Measurements from ENCODE around the gene PCDH9.

The PCDH9 gene

DNA sequence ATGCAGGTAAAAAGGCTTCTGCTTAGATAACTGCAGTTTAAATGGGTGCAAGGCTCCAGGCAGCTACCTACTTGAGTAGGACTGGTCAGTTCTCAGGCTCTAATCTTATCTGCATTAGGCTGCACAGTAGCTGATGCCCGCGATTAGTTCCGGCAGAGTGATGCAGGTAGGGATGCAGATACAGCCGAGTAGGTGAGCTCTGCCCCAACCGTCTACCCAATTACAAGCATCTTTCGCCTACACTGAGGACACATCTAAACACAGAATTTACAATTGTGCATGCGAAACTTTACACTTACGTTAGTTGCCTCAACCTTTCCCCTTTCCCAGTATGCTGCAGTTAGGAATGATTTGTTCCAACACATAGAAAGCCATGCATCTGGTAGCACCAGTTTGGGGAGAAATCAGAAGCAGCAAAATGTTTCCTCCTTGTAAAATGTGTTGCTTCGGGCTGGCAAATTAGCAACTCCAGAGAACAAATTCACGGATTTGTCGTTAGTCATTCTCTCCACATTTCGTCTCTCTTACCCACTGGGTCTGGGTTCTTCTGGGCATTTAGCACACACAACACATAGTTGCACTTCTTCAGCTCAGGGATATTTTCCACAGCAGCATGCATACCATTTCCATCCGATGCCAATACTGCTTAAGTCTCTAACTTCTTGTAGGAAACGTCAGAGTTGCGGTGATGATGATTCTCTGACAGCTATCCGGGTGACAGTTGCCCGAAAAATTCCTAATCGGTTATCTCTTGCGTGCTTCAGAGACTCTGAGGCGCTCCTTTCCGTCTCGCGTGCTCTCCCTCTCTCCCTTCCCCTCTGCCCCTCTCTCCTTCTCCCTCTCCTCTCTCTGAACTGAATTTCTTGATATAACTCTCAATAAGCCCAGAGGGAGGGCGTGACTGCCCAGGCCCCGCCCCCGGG lies at the start of gene PCDH9:
PCDH9 (minus strand) TSS at position 856 of the 923 bp plus-strand sequence. CDS start 1,896 bp downstream, outside the sequence.
- DNase-seq (ENCODE audit: low read depth), result peak; percentile 41
- peak within 1 kb of the TSS; percentile 85 for H3K4me3 ChIP-seq (ENCODE audit: low read length)
- TF ChIP-seq, protein P1, sequence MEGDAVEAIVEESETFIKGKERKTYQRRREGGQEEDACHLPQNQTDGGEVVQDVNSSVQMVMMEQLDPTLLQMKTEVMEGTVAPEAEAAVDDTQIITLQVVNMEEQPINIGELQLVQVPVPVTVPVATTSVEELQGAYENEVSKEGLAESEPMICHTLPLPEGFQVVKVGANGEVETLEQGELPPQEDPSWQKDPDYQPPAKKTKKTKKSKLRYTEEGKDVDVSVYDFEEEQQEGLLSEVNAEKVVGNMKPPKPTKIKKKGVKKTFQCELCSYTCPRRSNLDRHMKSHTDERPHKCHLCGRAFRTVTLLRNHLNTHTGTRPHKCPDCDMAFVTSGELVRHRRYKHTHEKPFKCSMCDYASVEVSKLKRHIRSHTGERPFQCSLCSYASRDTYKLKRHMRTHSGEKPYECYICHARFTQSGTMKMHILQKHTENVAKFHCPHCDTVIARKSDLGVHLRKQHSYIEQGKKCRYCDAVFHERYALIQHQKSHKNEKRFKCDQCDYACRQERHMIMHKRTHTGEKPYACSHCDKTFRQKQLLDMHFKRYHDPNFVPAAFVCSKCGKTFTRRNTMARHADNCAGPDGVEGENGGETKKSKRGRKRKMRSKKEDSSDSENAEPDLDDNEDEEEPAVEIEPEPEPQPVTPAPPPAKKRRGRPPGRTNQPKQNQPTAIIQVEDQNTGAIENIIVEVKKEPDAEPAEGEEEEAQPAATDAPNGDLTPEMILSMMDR (IDR thresholded peaks at IDR 0.05; ENCODE audit: insufficient read depth, low read depth, low read length, missing control alignments), result no peak

DNA sequence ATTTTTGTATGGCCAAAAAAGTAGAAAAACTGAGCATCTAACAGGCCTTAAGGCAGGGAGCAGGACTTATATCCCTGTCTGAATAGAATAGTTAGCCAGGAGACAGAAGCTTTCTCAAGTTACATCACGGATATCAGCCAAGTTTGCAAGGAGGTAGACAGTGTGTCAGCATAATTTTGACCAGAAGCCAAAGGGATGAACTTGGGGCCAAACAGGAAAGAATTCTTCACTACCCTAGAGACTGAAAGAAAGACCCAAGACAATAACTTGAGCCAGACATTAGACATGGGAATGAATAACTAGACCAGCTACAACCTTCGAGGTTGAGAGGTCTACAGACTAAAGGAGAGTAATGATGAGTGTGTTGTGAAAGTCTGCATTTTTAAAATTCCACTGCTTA lies 48.1 kb upstream of the PCDH9 start:
- no peak for DNase-seq (ENCODE audit: low read depth)
- H3K4me3 ChIP-seq (ENCODE audit: low read length), result no peak overlapping the region
- TF ChIP-seq, protein P1 (IDR thresholded peaks at IDR 0.05; ENCODE audit: insufficient read depth, low read depth, low read length, missing control alignments), result no peak

DNA sequence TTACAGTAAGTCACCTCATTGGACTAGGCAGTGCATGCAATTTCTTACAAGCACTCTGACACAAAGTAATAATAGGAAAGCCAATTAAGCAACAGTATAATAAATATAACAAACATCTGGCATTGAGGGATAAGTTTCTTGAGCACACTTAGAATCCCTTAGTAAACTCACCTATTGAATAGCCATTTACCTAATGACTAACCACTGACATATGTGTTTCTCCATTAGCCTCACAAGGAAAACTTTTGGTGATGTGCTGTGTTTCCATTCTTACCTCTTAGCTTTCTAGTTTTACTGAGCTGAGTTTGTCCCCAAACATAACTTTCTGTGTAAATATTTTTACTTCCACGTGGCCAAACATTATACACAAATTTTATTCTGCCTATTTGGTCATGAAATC lies 47.4 kb upstream of the PCDH9 start:
- TF ChIP-seq, protein P1 (IDR thresholded peaks at IDR 0.05; ENCODE audit: insufficient read depth, low read depth, low read length, missing control alignments), result no peak
- peak; percentile 22 for DNase-seq (ENCODE audit: low read depth)
- no peak overlapping the region for H3K4me3 ChIP-seq (ENCODE audit: low read length)

GRCh38 chr13:67275351-67275960 lies 45.3 kb upstream of the PCDH9 start:
- no peak for DNase-seq (ENCODE audit: low read depth)
- TF ChIP-seq, protein P1 (IDR thresholded peaks at IDR 0.05; ENCODE audit: insufficient read depth, low read depth, low read length, missing control alignments), result no peak
- H3K4me3 ChIP-seq (ENCODE audit: low read length), result no peak overlapping the region

DNA sequence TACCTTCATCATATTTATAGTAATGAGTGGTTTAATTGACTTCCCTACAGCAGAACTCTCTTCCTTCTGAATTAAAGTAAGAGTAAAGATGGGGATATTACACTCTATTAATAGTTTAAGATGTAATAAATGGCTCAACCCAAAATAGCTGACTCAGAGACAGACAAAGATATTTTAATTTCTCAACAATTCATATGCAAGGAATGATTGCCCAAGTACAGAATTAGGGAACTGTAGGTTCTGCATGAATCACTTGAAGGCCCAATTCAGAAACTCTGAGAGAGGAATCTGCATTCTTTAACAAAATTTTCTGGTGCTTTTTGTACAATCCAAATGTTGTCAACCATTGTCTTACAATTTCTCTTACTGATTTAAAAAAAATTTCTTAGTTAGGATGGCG lies 42.9 kb upstream of the PCDH9 start:
- H3K4me3 ChIP-seq (ENCODE audit: low read length), result no peak overlapping the region
- DNase-seq (ENCODE audit: low read depth), result peak; percentile 27
- TF ChIP-seq, protein P1 (IDR thresholded peaks at IDR 0.05; ENCODE audit: insufficient read depth, low read depth, low read length, missing control alignments), result no peak

DNA sequence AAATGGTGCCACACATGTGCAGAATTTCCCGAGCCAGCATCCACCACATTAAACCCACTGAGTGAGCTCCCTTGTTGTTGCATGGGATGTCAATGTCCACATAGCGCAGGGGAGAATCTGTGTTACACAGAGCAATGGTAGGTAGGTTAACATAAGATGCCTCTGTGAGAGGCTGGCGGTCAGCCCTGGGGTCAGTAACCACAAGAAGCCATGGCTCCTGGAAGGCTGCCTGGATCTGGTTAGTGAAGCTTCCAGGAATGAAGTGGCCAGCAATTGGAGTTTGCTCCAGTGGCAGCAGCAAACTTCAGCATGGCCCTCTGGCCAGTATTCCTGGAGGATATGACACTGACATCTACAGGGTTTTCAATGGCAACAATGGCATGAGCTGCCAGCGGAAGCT lies 37.0 kb upstream of the PCDH9 start:
- no peak for DNase-seq (ENCODE audit: low read depth)

More for the DNA sequence above, 37.0 kb upstream of the PCDH9 start:
- TF ChIP-seq, protein P1 (IDR thresholded peaks at IDR 0.05; ENCODE audit: insufficient read depth, low read depth, low read length, missing control alignments), result no peak
- H3K4me3 ChIP-seq (ENCODE audit: low read length), result no peak overlapping the region

Data from epithelial cell of esophagus (primary cell).